GM10248 (cell line): ENCODE results near the gene CTNNA3.

Experiments
- CTCF ChIA-PET: fragments of 300-600 bp; sonication (Branson Sonifier 250); formaldehyde crosslinking; extraction: SDS; loops from one replicate; lab custom pipeline; 2021; ENCODE audit warnings: antibody characterized with exemption; lab: Yijun Ruan, JAX
- POLR2A ChIA-PET: fragments of 350-650 bp; sonication (Branson Sonifier 250); formaldehyde crosslinking; extraction: SDS; loops from one replicate; lab custom pipeline; 2020; ENCODE audit warnings: antibody characterized with exemption; lab: Yijun Ruan, JAX
- DNase-seq: peaks from one replicate; pipeline ENCODE4 v3.0.0; 2012; ENCODE audit errors: extremely low spot score
- CTCF ChIP-seq: IDR thresholded peaks from 2 replicates; pipeline ENCODE4 v1.5.1; 2012; ENCODE audit warnings: mild to moderate bottlenecking, low read depth; ENCODE audit errors: extremely low read depth, missing control alignments, control extremely low read depth

CTNNA3 gene

GRCh38 chr10:67518756-67519155 is 177.2 kb downstream of the CTNNA3 start:
- no peak for DNase-seq
- CTCF ChIA-PET: interaction anchor here (1.5 to 1.6 kb wide), 2 partner anchors 12 to 76 kb away, joined by 4 to 6 read pairs; no protein-coding TSS in a partner anchor
- POLR2A ChIA-PET: no interaction called here
- no peak for TF ChIP-seq CTCF

GRCh38 chr10:67518043-67518442 is 178.0 kb downstream of the CTNNA3 start:
- POLR2A ChIA-PET: no interaction called here
- TF ChIP-seq CTCF: no peak
- DNase-seq: no peak
- CTCF ChIA-PET: interaction anchor here (0.9 to 1.1 kb wide), 3 partner anchors 11 to 141 kb away, joined by 3 to 4 read pairs (median 3); no protein-coding TSS in a partner anchor

- ChIA-PET POLR2A (no interaction called here), CTCF (interaction anchor here (1.2 to 2.1 kb wide), 3 partner anchors 11 to 17 kb away, joined by 3 to 6 read pairs (median 4); no protein-coding TSS in a partner anchor)
- DNase-seq: no peak
- TF ChIP-seq CTCF: no peak
These were observed 189.3 kb downstream of the CTNNA3 start for GRCh38 chr10:67506757-67507091.

DNA sequence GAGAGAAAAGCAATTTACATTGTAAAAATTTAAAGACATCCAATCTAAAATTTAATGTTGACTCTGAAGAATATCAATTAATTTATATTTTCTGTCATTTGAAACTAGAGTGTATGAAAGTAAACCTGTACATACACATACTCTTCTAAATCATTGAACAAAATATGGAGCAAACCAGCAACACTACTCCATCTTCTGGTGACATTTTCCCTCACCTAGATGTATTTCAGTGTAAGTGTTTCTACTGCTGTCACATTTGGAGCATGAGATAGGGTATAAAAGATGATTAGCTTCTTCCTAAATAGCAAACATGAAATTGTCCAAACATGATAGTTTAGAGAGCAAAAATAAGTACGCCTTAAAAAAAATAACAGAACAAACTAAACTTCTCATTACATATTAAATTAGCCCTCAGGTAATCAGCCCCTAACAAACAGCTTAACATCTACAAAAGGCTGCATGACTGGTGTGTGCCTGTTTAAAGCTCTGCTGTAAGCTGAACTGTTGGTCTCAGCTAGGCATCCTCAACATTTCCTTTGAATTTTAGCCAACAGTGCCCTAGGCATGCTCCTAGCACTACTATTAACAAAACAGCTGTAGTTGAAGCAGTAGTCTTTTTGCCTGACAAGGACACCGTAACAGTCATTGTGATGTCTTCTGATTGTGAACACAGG is 189.8 kb downstream of the CTNNA3 start:
- ChIA-PET CTCF (interaction anchor here (0.9 to 2.1 kb wide), 4 partner anchors 12 to 18 kb away, joined by 3 to 6 read pairs (median 4); no protein-coding TSS in a partner anchor), POLR2A (no interaction called here)
- DNase-seq: no peak
- TF ChIP-seq CTCF: no peak

GRCh38 chr10:67492317-67493019 is 203.5 kb downstream of the CTNNA3 start:
- TF ChIP-seq CTCF: no peak
- CTCF ChIA-PET: interaction anchor here (1.1 kb wide), 1 partner anchor 30 kb away, joined by 3 read pairs; no protein-coding TSS in a partner anchor
- POLR2A ChIA-PET: no interaction called here
- no peak for DNase-seq

GRCh38 chr10:67487906-67488619 is 207.9 kb downstream of the CTNNA3 start:
- CTCF ChIA-PET: interaction anchor here (1.3 to 1.9 kb wide), 3 partner anchors 10 to 19 kb away, joined by 3 to 5 read pairs (median 4); no protein-coding TSS in a partner anchor
- no peak for DNase-seq
- no peak for TF ChIP-seq CTCF
- POLR2A ChIA-PET: no interaction called here
